Aorta (tissue), 5 donors: ENCODE measurements around the gene WDFY4. TPM values are rescaled to one million over a fixed set of nuclear protein-coding genes. Genes with fewer than 3 reads are reported as not detected.

Experiments
- ATAC-seq: fragments of 200-7000 bp; cut with Tn5 transposase; one replicate; pipeline ENCODE4 v1.9.1; 2022; ENCODE audit warnings: moderate library complexity; ENCODE audit not compliant: low FRiP score
- DNase-seq, 2 donors: peaks; one replicate each; pipeline ENCODE4 v3.0.0-alpha.2; 2020
- H3K27ac ChIP-seq, 2 donors: one replicate each; pipeline ENCODE4 v1.5.1; 2013; ENCODE audit warnings: low read length in 2 of 2, mild to moderate bottlenecking in 2 of 2, moderate library complexity in 2 of 2, control low read depth in 1 of 2, inconsistent platforms in 1 of 2, low read depth in 1 of 2
- H3K27me3 ChIP-seq, 2 donors: one replicate each; pipeline ENCODE4 v1.6.1; 2013; ENCODE audit warnings: control low read depth in 1 of 2, low read length in 1 of 2, mild to moderate bottlenecking in 1 of 2, moderate library complexity in 1 of 2; ENCODE audit not compliant: insufficient read depth in 2 of 2, control insufficient read depth in 1 of 2
- H3K36me3 ChIP-seq, 2 donors: one replicate each; pipeline ENCODE4 v1.6.1; 2013; ENCODE audit warnings: control low read depth in 1 of 2, low read length in 1 of 2, mild to moderate bottlenecking in 1 of 2; ENCODE audit not compliant: insufficient read depth in 2 of 2, control insufficient read depth in 1 of 2
- H3K4me1 ChIP-seq, 2 donors: one replicate each; pipeline ENCODE4 v1.6.1; 2013; ENCODE audit warnings: low read length in 2 of 2, control low read depth in 1 of 2, mild to moderate bottlenecking in 1 of 2, moderate library complexity in 1 of 2; ENCODE audit not compliant: insufficient read depth in 2 of 2, control insufficient read depth in 1 of 2
- H3K4me3 ChIP-seq, 2 donors: one replicate each; pipeline ENCODE4 v1.5.1; 2013; ENCODE audit warnings: low read length in 2 of 2, control low read depth in 1 of 2, mild to moderate bottlenecking in 1 of 2
- H3K9me3 ChIP-seq: one replicate; pipeline ENCODE4 v1.6.1; 2013; ENCODE audit warnings: mild to moderate bottlenecking, low read length; ENCODE audit not compliant: control insufficient read depth
- WGBS, 2 donors: extraction: QIAGEN DNeasy Blood & Tissue Kit; methylation state at CpG; one replicate each; pipeline ENCODE4 v1.1.7; 2013; 5-methylcytosine and 5-hydroxymethylcytosine counted together
- intact Hi-C, 2 donors: fragments of 100-400 bp; cut with DNase I; formaldehyde crosslinking; loops; one replicate each; pipeline versions ENCODE4 v1.14.2 to v1.15.0; 2022
- polyA plus RNA-seq, 2 donors: library from polyadenylated mRNA; stranded (reverse); fragments of 200-250 nt; gene quantifications; one replicate each; pipeline ENCODE4 v1.2.3, GENCODE V29; 2013
- total RNA-seq, 2 donors: library from RNA; stranded (reverse); fragmentation: NEBNext Ultra II Directional; extraction: Animal tissue kit (Norgen Biotek cat#: 25700); gene quantifications; one replicate each; pipeline ENCODE4 v1.2.1, GENCODE V29; 2021
- donor health status: healthy with polysubstance abuse.
- donor health status: Bipolar disorder and iron deficiency.
- donor health status: DM: no; HTN: no; CAD: no.
- donor health status: DM: no; HTN: no; CAD: no.
- donor health status: DM: yes; HTN: yes; CAD: no.

Gene WDFY4
- total and polyA plus RNA-seq, 4 donors = 0.54 to 15.0 (median 4.6) TPM

GRCh38 chr10:48940958-48941357, 256.3 kb downstream of the WDFY4 start:
- intact Hi-C loops = no loop called here
- H3K4me1 ChIP-seq = peaks cover 0 to 2% of the 10 kb centered on the region in 2 donors
- H3K36me3 ChIP-seq = no peaks in the 10 kb centered on the region
- H3K9me3 ChIP-seq = no peaks in the 10 kb centered on the region
- H3K27me3 ChIP-seq = no peaks in the 10 kb centered on the region
- no peak overlapping the region for H3K4me3 ChIP-seq
- ATAC-seq (no peak), DNase-seq (no peak)
- H3K27ac ChIP-seq = no peak overlapping the region
- 91 to 92% methylated on average over 7 of the region's 7 CpGs for WGBS, 2 donors

GRCh38 chr10:48941427-48942075, 256.9 kb downstream of the WDFY4 start:
- no peaks in the 10 kb centered on the region for H3K27me3 ChIP-seq
- no peak overlapping the region for H3K4me3 ChIP-seq
- 92 to 96% methylated on average over 10 of the region's 10 CpGs for WGBS, 2 donors
- intact Hi-C loops = no loop called here
- no peaks in the 10 kb centered on the region for H3K9me3 ChIP-seq
- no peak for DNase-seq
- ATAC-seq = no peak
- peaks cover 0 to 2% of the 10 kb centered on the region in 2 donors for H3K4me1 ChIP-seq
- H3K36me3 ChIP-seq = no peaks in the 10 kb centered on the region
- H3K27ac ChIP-seq = no peak overlapping the region

GRCh38 chr10:48943096-48943495, 258.4 kb downstream of the WDFY4 start:
- H3K4me1 ChIP-seq = peaks cover 0 to 5% of the 10 kb centered on the region in 2 donors
- H3K36me3 ChIP-seq = no peaks in the 10 kb centered on the region
- H3K27ac ChIP-seq = no peak overlapping the region
- DNase-seq = no peak
- H3K4me3 ChIP-seq = no peak overlapping the region
- WGBS, 2 donors = 94 to 96% methylated on average over 10 of the region's 10 CpGs
- H3K27me3 ChIP-seq = no peaks in the 10 kb centered on the region
- intact Hi-C loops = no loop called here
- ATAC-seq = no peak
- H3K9me3 ChIP-seq = no peaks in the 10 kb centered on the region

GRCh38 chr10:48944171-48944570, 259.5 kb downstream of the WDFY4 start:
- intact Hi-C loops = no loop called here
- Histone ChIP-seq H3K36me3 (no peaks in the 10 kb centered on the region), H3K4me1 (peaks cover 0 to 5% of the 10 kb centered on the region in 2 donors), H3K27me3 (no peaks in the 10 kb centered on the region), H3K9me3 (no peaks in the 10 kb centered on the region), H3K4me3 (no peak overlapping the region), H3K27ac (no peak overlapping the region)
- no peak for DNase-seq
- 95 to 97% methylated on average over 3 of the region's 3 CpGs for WGBS, 2 donors
- no peak for ATAC-seq

- Histone ChIP-seq H3K36me3 (no peaks in the 10 kb centered on the region), H3K27me3 (no peaks in the 10 kb centered on the region), H3K27ac (no peak overlapping the region), H3K9me3 (no peaks in the 10 kb centered on the region), H3K4me3 (no peak overlapping the region), H3K4me1 (peaks cover 0 to 5% of the 10 kb centered on the region in 2 donors)
- no peak for ATAC-seq
- 62 to 72% methylated on average over 6 of the region's 6 CpGs for WGBS, 2 donors
- intact Hi-C loops = no loop called here
- DNase-seq = no peak
These were observed 260.9 kb downstream of the WDFY4 start for GRCh38 chr10:48945441-48946130.

GRCh38 chr10:48946332-48946731, 261.7 kb downstream of the WDFY4 start:
- ATAC-seq = no peak
- intact Hi-C loops = no loop called here
- Histone ChIP-seq H3K27me3 (no peaks in the 10 kb centered on the region), H3K9me3 (no peaks in the 10 kb centered on the region), H3K36me3 (no peaks in the 10 kb centered on the region), H3K27ac (no peak overlapping the region), H3K4me1 (peaks cover 0 to 5% of the 10 kb centered on the region in 2 donors), H3K4me3 (no peak overlapping the region)
- no peak for DNase-seq
- 31 to 34% methylated on average over 5 of the region's 5 CpGs for WGBS, 2 donors

- H3K27ac ChIP-seq = no peak overlapping the region
These were observed 262.3 kb downstream of the WDFY4 start for GRCh38 chr10:48946891-48947500.

GRCh38 chr10:48947690-48948469, 263.2 kb downstream of the WDFY4 start:
- 7 to 13% methylated on average over 10 of the region's 10 CpGs for WGBS, 2 donors
- Histone ChIP-seq H3K9me3 (no peaks in the 10 kb centered on the region), H3K27ac (no peak overlapping the region), H3K36me3 (no peaks in the 10 kb centered on the region), H3K27me3 (no peaks in the 10 kb centered on the region), H3K4me1 (peaks cover 0 to 5% of the 10 kb centered on the region in 2 donors), H3K4me3 (no peak overlapping the region)
- ATAC-seq = no peak
- intact Hi-C loops = no loop called here
- DNase-seq = no peak

More at GRCh38 chr10:48946891-48947500, 262.3 kb downstream of the WDFY4 start:
- WGBS, 2 donors = 33% methylated on average over 12 of the region's 12 CpGs
- ATAC-seq (no peak), DNase-seq (no peak)
- intact Hi-C loops = no loop called here
- Histone ChIP-seq H3K9me3 (no peaks in the 10 kb centered on the region), H3K36me3 (no peaks in the 10 kb centered on the region), H3K4me1 (peaks cover 0 to 5% of the 10 kb centered on the region in 2 donors), H3K4me3 (no peak overlapping the region), H3K27me3 (no peaks in the 10 kb centered on the region)
